T-helper 1 cell (primary cell): Measurements from ENCODE around the gene THSD4.

Source experiments
- DNase-seq, 5 donors: peaks; one replicate each; pipeline ENCODE4 v3.0.0-alpha.2; 2012 to 2020

THSD4 gene

DNA sequence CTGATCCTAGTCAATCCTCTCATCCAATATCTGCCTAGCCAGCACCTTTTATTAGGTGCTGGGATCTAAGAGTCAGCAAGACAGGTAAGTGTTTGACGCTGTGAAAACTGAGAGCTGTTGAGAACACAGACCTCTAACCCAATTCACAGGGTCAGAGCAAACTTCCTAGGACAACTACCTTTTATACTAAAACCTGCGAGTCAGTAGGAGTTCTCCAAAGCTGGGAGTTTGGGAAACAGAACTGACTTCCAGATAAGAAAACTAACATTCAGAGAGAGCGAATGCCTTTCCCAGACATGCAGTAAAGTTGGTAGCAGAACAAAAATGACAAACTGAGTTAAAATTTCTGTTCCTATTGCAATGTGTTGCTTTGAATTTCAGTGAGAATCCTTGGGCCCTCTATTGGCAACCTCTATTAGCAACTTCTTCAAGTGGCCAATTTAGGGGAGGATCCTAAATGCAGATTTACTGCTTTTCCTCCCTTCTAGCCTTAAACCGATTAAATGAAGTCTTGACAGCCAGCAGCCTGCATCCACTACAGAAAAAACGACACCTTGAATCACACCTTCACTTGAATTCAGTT, 706.4 kb downstream of the THSD4 start:
- DNase-seq, result no peak

DNA sequence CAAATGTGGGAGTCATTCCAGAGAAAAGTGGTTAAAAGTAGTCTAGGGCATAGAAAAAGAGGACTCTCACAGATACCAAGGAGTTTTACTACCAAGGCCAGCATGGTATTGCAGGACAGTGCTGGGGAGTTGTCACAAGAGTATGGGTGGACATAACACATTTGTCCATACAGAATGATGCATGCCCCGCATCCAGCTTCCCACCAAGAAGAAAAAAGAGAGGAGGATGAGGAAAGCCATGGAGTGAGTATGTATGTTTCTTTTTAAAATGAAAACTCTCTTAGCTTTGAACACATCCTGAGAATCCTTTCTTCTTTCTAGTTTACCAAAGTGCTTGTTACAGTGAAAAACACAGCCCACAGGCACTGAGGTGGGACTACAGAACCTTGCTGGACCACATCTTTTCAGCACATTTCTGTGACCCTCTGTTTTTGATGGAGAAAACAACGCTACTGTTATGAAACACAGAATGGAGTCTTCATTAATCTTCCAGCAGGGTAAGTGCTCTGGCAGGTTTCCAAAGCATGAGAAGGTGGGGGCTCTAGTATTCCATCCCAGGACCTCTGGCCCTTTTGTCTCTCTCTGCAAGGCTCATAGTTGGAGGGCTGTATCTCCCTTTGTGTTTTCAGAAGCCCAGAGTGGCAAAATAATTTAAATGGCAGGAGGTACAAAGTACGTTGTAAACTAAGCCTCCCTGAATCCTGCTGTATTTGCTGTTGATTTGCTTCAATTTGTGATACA, 707.8 kb downstream of the THSD4 start:
- no peak for DNase-seq

DNA sequence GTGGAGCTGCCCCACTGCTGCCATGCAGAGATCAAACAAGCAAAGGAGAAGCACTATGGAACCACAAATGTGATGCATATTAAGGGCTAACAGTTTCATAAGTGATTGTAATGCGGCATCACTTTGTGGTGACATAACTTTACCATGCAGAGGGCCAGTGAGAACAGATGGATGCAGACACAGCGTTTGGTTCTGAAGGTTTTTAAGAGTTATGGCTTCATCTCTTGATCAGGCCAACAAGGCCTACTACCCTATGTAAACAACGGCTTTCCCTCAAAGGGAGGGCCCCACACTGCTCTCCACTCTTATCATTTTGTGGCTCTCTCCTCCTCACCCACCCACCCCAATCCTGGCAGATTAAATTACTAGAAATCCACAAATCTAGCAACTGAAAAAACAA, 708.5 kb downstream of the THSD4 start:
- no peak for DNase-seq

DNA sequence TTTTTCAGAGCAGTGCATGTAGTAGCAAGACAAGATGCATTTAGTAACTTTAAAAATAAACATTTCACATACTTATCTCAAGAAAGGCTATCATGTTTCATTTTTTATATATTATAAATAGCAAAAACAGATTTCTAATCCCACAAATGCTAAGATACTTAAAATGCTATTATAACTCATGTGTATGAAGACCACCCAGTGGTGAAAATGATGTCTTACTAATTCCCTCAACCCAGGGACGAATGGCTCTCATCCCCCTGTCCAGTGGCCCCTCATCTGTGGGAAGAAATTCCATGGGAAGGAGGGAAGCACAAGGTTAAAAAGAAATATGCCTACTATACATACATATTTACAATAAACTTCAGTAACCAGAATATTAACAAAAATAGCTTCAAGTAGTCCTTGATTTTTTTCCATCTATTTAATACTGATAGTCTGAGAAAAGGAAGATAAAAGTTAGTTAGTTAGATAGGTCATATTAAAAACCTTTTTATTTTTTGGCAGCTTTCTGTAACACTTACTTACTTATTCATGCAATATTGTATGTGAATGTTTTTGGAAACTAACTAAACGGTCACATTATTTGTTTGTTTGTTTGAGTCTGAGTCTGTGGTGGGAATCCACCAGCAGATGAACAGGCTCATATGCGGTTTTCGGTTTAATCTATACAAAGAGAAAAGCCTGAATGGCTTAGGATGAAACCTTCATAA, 709.9 kb downstream of the THSD4 start:
- no peak for DNase-seq

DNA sequence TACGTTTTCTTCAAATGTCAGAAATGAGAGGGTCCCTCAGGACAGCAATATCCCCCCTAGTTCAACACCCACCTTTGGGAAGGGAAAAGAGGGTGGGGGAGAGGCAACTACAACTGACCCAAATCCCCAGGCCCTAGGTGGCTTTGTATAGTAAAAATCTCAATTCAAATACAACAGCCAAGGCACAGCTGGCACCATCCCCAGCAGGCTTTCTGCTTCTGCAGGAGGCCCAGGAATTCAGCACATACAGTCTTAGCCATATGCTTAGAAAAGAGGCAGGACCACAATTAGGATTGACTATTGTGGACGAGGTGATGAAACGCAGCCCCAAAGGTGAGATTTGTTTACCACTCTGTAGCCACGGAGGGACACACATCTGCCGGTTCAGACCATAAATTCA, 710.9 kb downstream of the THSD4 start:
- no peak for DNase-seq

DNA sequence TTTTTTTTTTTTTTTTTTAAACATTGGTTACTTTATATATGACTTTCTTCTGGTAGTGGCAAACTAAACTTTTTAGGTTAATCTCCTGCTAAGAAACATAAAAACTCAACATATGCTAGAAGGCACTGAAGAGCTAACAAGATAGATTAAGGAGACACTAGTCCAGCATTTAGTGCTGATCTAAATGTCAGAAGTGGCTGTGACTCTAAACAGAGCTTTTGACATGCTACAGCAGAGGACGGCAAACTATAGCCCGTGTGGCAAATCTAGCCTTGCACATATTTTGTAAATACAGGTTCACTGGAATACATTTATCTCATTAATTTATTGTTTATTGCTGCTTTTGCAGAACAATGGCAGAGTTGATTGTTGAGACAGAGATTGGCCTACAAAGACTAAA, 715.7 kb downstream of the THSD4 start:
- no peak for DNase-seq
